AG04450 (cell line): ENCODE data around the gene PRRT4. TPM values are rescaled to one million over a fixed set of nuclear protein-coding genes. Genes with fewer than 3 reads are reported as not detected.

Source experiments
- CTCF ChIA-PET: fragments of 300-600, 350-600 bp; formaldehyde crosslinking; extraction: SDS; loops from one replicate; lab custom pipeline; 2022; ENCODE audit warnings: antibody characterized with exemption, inconsistent platforms; lab: Charles Lee
- POLR2A ChIA-PET: fragments of 350-600 bp; formaldehyde crosslinking; extraction: SDS; loops from one replicate; lab custom pipeline; 2021; ENCODE audit warnings: antibody characterized with exemption, inconsistent platforms; lab: Yijun Ruan, JAX
- DNase-seq: peaks from one replicate; pipeline ENCODE4 v3.0.0-alpha.2; 2011; ENCODE audit warnings: low read depth, low spot score
- H3K27ac ChIP-seq: one replicate; pipeline ENCODE4 v1.5.1; 2012; ENCODE audit warnings: low read depth, low read length, control low read depth
- H3K27me3 ChIP-seq: one replicate; pipeline ENCODE4 v1.6.0; 2012; ENCODE audit warnings: low read length; ENCODE audit not compliant: control insufficient read depth, insufficient read depth
- H3K4me3 ChIP-seq: 2 replicates; pipeline ENCODE4 v1.5.1; 2011; ENCODE audit warnings: mild to moderate bottlenecking, low read depth, low read length, control low read depth
- H3K9me3 ChIP-seq: 2 replicates; pipeline ENCODE4 v1.5.1; 2012; ENCODE audit warnings: low read length; ENCODE audit not compliant: control insufficient read depth, insufficient read depth
- CTCF ChIP-seq: IDR thresholded peaks from 2 replicates; pipeline ENCODE4 v1.5.1; 2011; ENCODE audit warnings: low read depth, low read length, control low read depth, inconsistent platforms
- polyA plus RNA-seq: library from polyadenylated mRNA; depleted of rRNA; stranded (reverse); fragments of >200 nt; gene quantifications from 2 replicates; pipeline ENCODE4 v1.2.3, GENCODE V29; 2011

PRRT4 gene
- polyA plus RNA-seq, 1 experiment = not detected

GRCh38 chr7:128353610-128354009, 7.9 kb downstream of the PRRT4 start:
- Histone ChIP-seq H3K27me3 (peaks cover 74% of the 10 kb centered on the region), H3K9me3 (no peaks in the 10 kb centered on the region; the same call in 1 of the 2 replicates), H3K27ac (no peak overlapping the region), H3K4me3 (no peak overlapping the region)
- ChIA-PET CTCF (interaction anchor here (1.0 to 1.4 kb wide), 3 partner anchors 34 to 44 kb away, joined by 6 to 12 read pairs (median 6); no protein-coding TSS in a partner anchor), POLR2A (no interaction called here)
- DNase-seq = no peak
- TF ChIP-seq CTCF = no peak

GRCh38 chr7:128353189-128353588, 8.3 kb downstream of the PRRT4 start:
- Histone ChIP-seq H3K27me3 (peaks cover 74% of the 10 kb centered on the region), H3K27ac (no peak overlapping the region), H3K4me3 (no peak overlapping the region), H3K9me3 (no peaks in the 10 kb centered on the region; the same call in 1 of the 2 replicates)
- no peak for DNase-seq
- ChIA-PET POLR2A (no interaction called here), CTCF (interaction anchor here (0.6 to 1.4 kb wide), 4 partner anchors 26 to 45 kb away, joined by 6 to 12 read pairs (median 8); no protein-coding TSS in a partner anchor)
- no peak for TF ChIP-seq CTCF

- ChIA-PET POLR2A (no interaction called here), CTCF (interaction anchor here (0.6 to 1.4 kb wide), 4 partner anchors 25 to 45 kb away, joined by 6 to 12 read pairs (median 8); no protein-coding TSS in a partner anchor)
- H3K27ac ChIP-seq = no peak overlapping the region
Observed at GRCh38 chr7:128352636-128353035, 8.9 kb downstream of the PRRT4 start.

GRCh38 chr7:128352153-128352537, 9.3 kb downstream of the PRRT4 start:
- Histone ChIP-seq H3K27ac (no peak overlapping the region), H3K4me3 (no peak overlapping the region), H3K27me3 (peaks cover 68% of the 10 kb centered on the region), H3K9me3 (no peaks in the 10 kb centered on the region; the same call in 1 of the 2 replicates)
- CTCF ChIA-PET = interaction anchor here (1.4 kb wide), 2 partner anchors 35 to 37 kb away, joined by 6 to 12 read pairs; no protein-coding TSS in a partner anchor
- POLR2A ChIA-PET = no interaction called here
- DNase-seq = no peak
- peak; percentile 40 for TF ChIP-seq CTCF

More at GRCh38 chr7:128352636-128353035, 8.9 kb downstream of the PRRT4 start:
- H3K4me3 ChIP-seq = no peak overlapping the region
- no peak for TF ChIP-seq CTCF
- DNase-seq = no peak
- peaks cover 73% of the 10 kb centered on the region for H3K27me3 ChIP-seq
- no peaks in the 10 kb centered on the region; the same call in 1 of the 2 replicates for H3K9me3 ChIP-seq

GRCh38 chr7:128351296-128352152, 10.0 kb downstream of the PRRT4 start:
- no peak for DNase-seq
- peaks cover 62% of the 10 kb centered on the region for H3K27me3 ChIP-seq
- no peak overlapping the region for H3K27ac ChIP-seq
- TF ChIP-seq CTCF = no peak
- ChIA-PET CTCF (interaction anchor here (8.5 kb wide), 1 partner anchor 34 kb away, joined by 474 read pairs; no protein-coding TSS in a partner anchor), POLR2A (no interaction called here)
- no peaks in the 10 kb centered on the region; the same call in 1 of the 2 replicates for H3K9me3 ChIP-seq
- H3K4me3 ChIP-seq = no peak overlapping the region
